Cardiac fibroblast (primary cell): Measurements from ENCODE around the gene GRK3.

Experiments used
- DNase-seq, 2 donors: peaks; one replicate each; pipeline versions ENCODE4 v3.0.0 to v3.0.0-alpha.2; 2010; ENCODE audit warnings: low read depth in 2 of 2
- H3K4me3 ChIP-seq, 2 donors: replicated peaks in 1 of 2; 1 replicate in 1 of 2; 2 replicates in 1 of 2; pipeline ENCODE4 v1.5.1; 2011; ENCODE audit warnings: low read depth in 2 of 2, low read length in 2 of 2, mild to moderate bottlenecking in 2 of 2, moderate library complexity in 1 of 2
- TF ChIP-seq, protein P1 (sequence below): IDR thresholded peaks from one replicate; pipeline ENCODE4 v1.5.1; 2011; ENCODE audit warnings: low read depth, mild to moderate bottlenecking, low read length, inconsistent platforms

The GRK3 gene

GRCh38 chr22:25739659-25740344 lies 175.3 kb downstream of the GRK3 start:
- TF ChIP-seq, protein P1, sequence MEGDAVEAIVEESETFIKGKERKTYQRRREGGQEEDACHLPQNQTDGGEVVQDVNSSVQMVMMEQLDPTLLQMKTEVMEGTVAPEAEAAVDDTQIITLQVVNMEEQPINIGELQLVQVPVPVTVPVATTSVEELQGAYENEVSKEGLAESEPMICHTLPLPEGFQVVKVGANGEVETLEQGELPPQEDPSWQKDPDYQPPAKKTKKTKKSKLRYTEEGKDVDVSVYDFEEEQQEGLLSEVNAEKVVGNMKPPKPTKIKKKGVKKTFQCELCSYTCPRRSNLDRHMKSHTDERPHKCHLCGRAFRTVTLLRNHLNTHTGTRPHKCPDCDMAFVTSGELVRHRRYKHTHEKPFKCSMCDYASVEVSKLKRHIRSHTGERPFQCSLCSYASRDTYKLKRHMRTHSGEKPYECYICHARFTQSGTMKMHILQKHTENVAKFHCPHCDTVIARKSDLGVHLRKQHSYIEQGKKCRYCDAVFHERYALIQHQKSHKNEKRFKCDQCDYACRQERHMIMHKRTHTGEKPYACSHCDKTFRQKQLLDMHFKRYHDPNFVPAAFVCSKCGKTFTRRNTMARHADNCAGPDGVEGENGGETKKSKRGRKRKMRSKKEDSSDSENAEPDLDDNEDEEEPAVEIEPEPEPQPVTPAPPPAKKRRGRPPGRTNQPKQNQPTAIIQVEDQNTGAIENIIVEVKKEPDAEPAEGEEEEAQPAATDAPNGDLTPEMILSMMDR: no peak
- no peak overlapping the region for H3K4me3 ChIP-seq
- DNase-seq: no peak

GRCh38 chr22:25741692-25742626 lies 177.5 kb downstream of the GRK3 start, which contains the start of gene MYO18B:
Gene MYO18B, plus strand, starts transcription at chr22:25742188. Its CDS starts 18,905 bp downstream, at chr22:25761093.
- peak within 1 kb of the TSS in 1 of 2 donors; percentile 17 for H3K4me3 ChIP-seq
- DNase-seq: peak in 1 of 2 donors; percentile 51
- TF ChIP-seq, protein P1: no peak

- TF ChIP-seq, protein P1: no peak
- no peak for DNase-seq
Observed at GRCh38 chr22:25742918-25743708, 178.6 kb downstream of the GRK3 start.

GRCh38 chr22:25744694-25745093 lies 180.2 kb downstream of the GRK3 start:
- no peak overlapping the region for H3K4me3 ChIP-seq
- DNase-seq: no peak
- TF ChIP-seq, protein P1: no peak

More at GRCh38 chr22:25742918-25743708, 178.6 kb downstream of the GRK3 start:
- H3K4me3 ChIP-seq: peak overlapping the region in 1 of 2 donors; percentile 8

GRCh38 chr22:25745341-25746011 lies 181.0 kb downstream of the GRK3 start:
- TF ChIP-seq, protein P1: no peak
- peak; percentile 67 to 81 for DNase-seq
- H3K4me3 ChIP-seq: no peak overlapping the region

DNA sequence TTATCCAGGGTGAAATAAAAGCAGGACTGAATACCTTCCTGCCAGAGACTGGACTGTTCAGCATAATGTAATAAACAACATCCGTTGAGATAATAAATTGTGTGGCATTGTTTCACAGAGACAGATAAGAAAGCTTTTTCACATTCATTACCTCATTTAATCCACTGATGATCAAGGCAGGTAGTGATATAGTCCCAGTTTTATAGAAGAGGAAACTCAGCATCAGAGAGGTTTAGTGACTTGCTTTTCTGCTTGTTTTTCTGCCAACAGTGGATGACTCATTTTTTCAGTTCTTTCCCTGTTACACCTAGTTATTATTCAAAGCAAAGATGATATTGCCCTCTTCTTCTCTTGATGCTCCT lies 181.5 kb downstream of the GRK3 start:
- TF ChIP-seq, protein P1: no peak
- no peak overlapping the region for H3K4me3 ChIP-seq
- peak; percentile 39 to 76 for DNase-seq
